Inflammatory macrophage treated with lipopolysaccharide for 1 hour (primary cell): Measurements from ENCODE around the gene SORCS3.

Experiments
- DNase-seq, 2 donors: peaks; one replicate each; pipeline ENCODE4 v3.0.0-alpha.2; 2020 to 2022

Gene SORCS3

GRCh38 chr10:105192861-105193260, 551.8 kb downstream of the SORCS3 start:
- DNase-seq: no peak

GRCh38 chr10:105195831-105196230, 554.7 kb downstream of the SORCS3 start:
- no peak for DNase-seq

- no peak for DNase-seq
These were observed 556.7 kb downstream of the SORCS3 start for GRCh38 chr10:105197598-105198364.

- no peak for DNase-seq
These were observed 565.5 kb downstream of the SORCS3 start for GRCh38 chr10:105206616-105207015.

- no peak for DNase-seq
These were observed 566.4 kb downstream of the SORCS3 start for GRCh38 chr10:105207476-105207995.

- no peak for DNase-seq
These were observed 569.5 kb downstream of the SORCS3 start for GRCh38 chr10:105210546-105210945.

GRCh38 chr10:105237685-105238084, 596.6 kb downstream of the SORCS3 start:
- DNase-seq: no peak

- no peak for DNase-seq
These were observed 598.5 kb downstream of the SORCS3 start for GRCh38 chr10:105239311-105240219.

GRCh38 chr10:105241254-105241653, 600.2 kb downstream of the SORCS3 start:
- no peak for DNase-seq

- DNase-seq: no peak
These were observed 602.3 kb downstream of the SORCS3 start for GRCh38 chr10:105243381-105243780.

- DNase-seq: no peak
These were observed 602.7 kb downstream of the SORCS3 start for GRCh38 chr10:105243825-105244224.

- DNase-seq: no peak
These were observed 606.9 kb downstream of the SORCS3 start for GRCh38 chr10:105247831-105248499.

GRCh38 chr10:105252911-105253310, 611.8 kb downstream of the SORCS3 start:
- no peak for DNase-seq

GRCh38 chr10:105253515-105254212, 612.6 kb downstream of the SORCS3 start:
- DNase-seq: no peak

GRCh38 chr10:105258036-105258673, 617.1 kb downstream of the SORCS3 start:
- DNase-seq: no peak

- DNase-seq: no peak
These were observed 617.6 kb downstream of the SORCS3 start for GRCh38 chr10:105258674-105259065.

- no peak for DNase-seq
These were observed 618.1 kb downstream of the SORCS3 start for GRCh38 chr10:105259201-105259600.

GRCh38 chr10:105262666-105263065, 621.6 kb downstream of the SORCS3 start:
- DNase-seq: no peak

GRCh38 chr10:105266966-105267539, 626.0 kb downstream of the SORCS3 start:
- no peak for DNase-seq

GRCh38 chr10:105268961-105269360, 627.9 kb downstream of the SORCS3 start:
- DNase-seq: no peak

GRCh38 chr10:105269689-105270088, 628.6 kb downstream of the SORCS3 start:
- no peak for DNase-seq
